NCI-H1092 treated with DMSO at 0.1 percent for 48 hours (cell line): ENCODE measurements around the gene RNF115.
"Not testable (repeated sequence)": the region's sequence is repeated elsewhere in the genome, so short reads cannot be mapped to it uniquely, and the experiment has no call there.

Experiments
- DNase-seq: peaks from one replicate; lab custom pipeline; 2025; lab: John Stamatoyannopoulos, UW

RNF115 gene

GRCh38 chr1:145777357-145778145 is 46.3 kb downstream of the RNF115 start:
- DNase-seq, result no peak

- DNase-seq, result no peak
Observed at GRCh38 chr1:145773423-145773822, 50.5 kb downstream of the RNF115 start.

- DNase-seq, result no peak
Observed at GRCh38 chr1:145771056-145771455, 52.8 kb downstream of the RNF115 start.

GRCh38 chr1:145768004-145768403 is 55.9 kb downstream of the RNF115 start:
- not testable (repeated sequence) for DNase-seq

GRCh38 chr1:145766926-145767325 is 57.0 kb downstream of the RNF115 start:
- DNase-seq, result not testable (repeated sequence)

GRCh38 chr1:145765585-145766360 is 58.1 kb downstream of the RNF115 start:
- DNase-seq, result not testable (repeated sequence)

GRCh38 chr1:145765127-145765526 is 58.8 kb downstream of the RNF115 start:
- DNase-seq, result not testable (repeated sequence)

GRCh38 chr1:145764231-145764940 is 59.5 kb downstream of the RNF115 start:
- DNase-seq, result not testable (repeated sequence)

- DNase-seq, result not testable (repeated sequence)
Observed at GRCh38 chr1:145762001-145762400, 61.9 kb downstream of the RNF115 start.

- not testable (repeated sequence) for DNase-seq
Observed at GRCh38 chr1:145761498-145761897, 62.4 kb downstream of the RNF115 start.

GRCh38 chr1:145760395-145760949 is 63.4 kb downstream of the RNF115 start:
- not testable (repeated sequence) for DNase-seq

GRCh38 chr1:145759721-145760120 is 64.2 kb downstream of the RNF115 start:
- DNase-seq, result no peak

GRCh38 chr1:145758575-145758974 is 65.3 kb downstream of the RNF115 start:
- DNase-seq, result no peak

- DNase-seq, result no peak
Observed at GRCh38 chr1:145758116-145758515, 65.8 kb downstream of the RNF115 start.

GRCh38 chr1:145757420-145757819 is 66.5 kb downstream of the RNF115 start:
- no peak for DNase-seq

- DNase-seq, result no peak
Observed at GRCh38 chr1:145751491-145752037, 72.3 kb downstream of the RNF115 start.

- DNase-seq, result no peak
Observed at GRCh38 chr1:145750426-145750825, 73.5 kb downstream of the RNF115 start.

GRCh38 chr1:145747398-145748247 is 76.3 kb downstream of the RNF115 start:
- no peak for DNase-seq

- DNase-seq, result no peak
Observed at GRCh38 chr1:145740269-145740668, 83.6 kb downstream of the RNF115 start.

- no peak for DNase-seq
Observed at GRCh38 chr1:145736191-145736590, 87.7 kb downstream of the RNF115 start.

GRCh38 chr1:145730900-145731299 is 93.0 kb downstream of the RNF115 start:
- no peak for DNase-seq
